SK-N-MC (cell line): ENCODE data around the gene MZT2B.
"Not testable (repeated sequence)": the region's sequence is repeated elsewhere in the genome, so short reads cannot be mapped to it uniquely, and the experiment has no call there.

Experiments used
- DNase-seq: peaks from one replicate; pipeline ENCODE4 v3.0.0-alpha.2; 2011; ENCODE audit warnings: low read depth, low spot score
- H3K27ac ChIP-seq: fragments of 200-600 bp; sonication (generic); 2 replicates; pipeline ENCODE4 v1.5.1; 2016; ENCODE audit warnings: mixed run types
- H3K36me3 ChIP-seq: fragments of 200-600 bp; sonication (generic); 2 replicates; pipeline ENCODE4 v1.6.1; 2017; ENCODE audit warnings: antibody characterized with exemption, low read length, mixed read lengths; ENCODE audit not compliant: insufficient read depth
- H3K4me3 ChIP-seq: fragments of 200-600 bp; sonication (generic); 2 replicates; pipeline ENCODE4 v1.5.1; 2016
- H3K9ac ChIP-seq: fragments of 200-600 bp; sonication (generic); 2 replicates; pipeline ENCODE4 v1.8.0; 2017; ENCODE audit warnings: mixed run types, mixed read lengths; ENCODE audit not compliant: insufficient read length
- H3K9me3 ChIP-seq: fragments of 200-600 bp; sonication (generic); 2 replicates; pipeline ENCODE4 v1.6.1; 2017; ENCODE audit warnings: low read depth, mild to moderate bottlenecking, antibody characterized with exemption, low read length, moderate library complexity, mixed read lengths
- EZH2 ChIP-seq: fragments of 200-600 bp; sonication (generic); IDR thresholded peaks from one replicate; pipeline ENCODE4 v1.6.1; 2017; ENCODE audit warnings: antibody characterized with exemption
- FOXP2 ChIP-seq: optimal IDR thresholded peaks from 2 replicates; pipeline ENCODE3; 2011; ENCODE audit warnings: mild to moderate bottlenecking, moderate library complexity; ENCODE audit not compliant: insufficient read depth; ENCODE audit errors: extremely low read length, control extremely low read depth
- POLR2AphosphoS5 ChIP-seq: IDR thresholded peaks from 2 replicates; pipeline ENCODE4 v1.6.1; 2012; ENCODE audit warnings: mild to moderate bottlenecking, low read depth, low read length, borderline replicate concordance

MZT2B gene

DNA sequence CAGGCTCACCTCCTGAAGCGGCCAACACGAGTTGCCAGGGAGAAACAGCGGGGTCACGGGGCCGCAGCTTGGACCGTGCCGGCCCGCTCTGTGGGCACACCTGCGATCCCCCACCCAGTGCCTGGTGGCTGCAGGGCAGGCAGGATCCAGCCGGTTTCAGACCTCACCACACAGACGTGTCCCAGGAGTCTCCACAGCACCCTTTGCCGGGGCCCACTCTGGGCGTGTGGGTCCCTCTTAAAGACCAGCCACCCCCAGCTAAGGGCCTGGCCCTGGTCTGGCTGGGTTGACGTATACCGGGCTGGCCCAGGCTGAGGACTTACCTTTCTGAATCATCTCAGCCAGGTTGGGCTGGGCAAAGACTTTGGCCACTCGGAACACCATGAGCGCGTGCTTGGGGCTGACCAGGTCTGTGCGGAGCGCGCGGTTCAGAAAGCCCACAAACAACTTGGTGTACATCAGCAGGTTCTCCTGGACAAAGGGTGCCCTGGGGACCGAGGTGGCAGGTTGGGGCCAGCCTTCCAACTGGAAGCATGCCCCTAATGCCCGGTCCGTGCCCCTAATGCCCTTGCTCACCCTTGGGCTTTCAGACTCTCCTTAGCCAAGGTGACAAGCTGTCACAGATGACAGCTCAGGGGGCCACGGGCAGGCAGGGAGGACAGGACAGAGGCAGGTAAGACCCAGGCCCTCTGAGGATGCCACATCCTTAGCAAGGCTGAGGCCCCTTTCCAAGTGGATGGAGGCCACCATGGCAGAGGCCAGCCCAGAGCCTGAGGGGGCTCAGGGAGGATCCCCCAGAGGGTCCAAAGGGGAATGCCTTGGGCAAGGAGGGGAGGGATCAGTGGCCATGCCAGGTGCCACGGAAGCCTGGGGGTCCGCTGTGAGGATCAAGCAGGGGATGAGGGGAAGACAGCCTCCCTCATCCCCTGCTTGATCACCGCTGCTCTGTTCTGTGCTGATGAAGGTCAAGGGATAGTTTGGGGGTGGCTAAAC, 27.0 kb upstream of the MZT2B start:
- Histone ChIP-seq H3K27ac (no peak overlapping the region), H3K4me3 (no peak overlapping the region), H3K36me3 (no peaks in the 10 kb centered on the region; the same call in 1 of the 2 replicates), H3K9me3 (no peaks in the 10 kb centered on the region), H3K9ac (no peak overlapping the region)
- TF ChIP-seq FOXP2 (no peak), POLR2AphosphoS5 (no peak), EZH2 (no peak)
- DNase-seq = no peak

GRCh38 chr2:130155956-130156623, 26.0 kb upstream of the MZT2B start:
- H3K36me3 ChIP-seq, DNase-seq, H3K9me3 ChIP-seq, H3K9ac ChIP-seq, H3K27ac ChIP-seq, H3K4me3 ChIP-seq: not testable (repeated sequence)

DNA sequence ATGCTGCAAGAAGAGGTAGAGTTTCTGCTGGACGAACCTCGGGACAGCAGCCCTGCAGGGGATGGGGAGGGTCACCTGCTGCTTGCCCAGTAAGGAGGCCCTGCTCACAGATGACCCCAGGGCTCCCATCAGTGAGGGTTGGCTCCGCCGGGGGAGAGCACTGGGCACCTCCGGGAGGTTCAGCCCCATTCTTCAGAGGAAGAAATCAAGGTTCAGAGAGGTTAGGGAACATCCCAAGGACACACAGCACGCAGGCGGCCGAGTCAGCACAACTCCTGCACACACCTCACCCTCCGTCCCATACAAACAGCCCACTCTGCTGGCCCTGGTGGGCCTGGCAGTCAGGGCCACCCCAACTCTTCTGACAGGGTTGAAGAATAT, 25.4 kb upstream of the MZT2B start:
- DNase-seq = no peak
- Histone ChIP-seq H3K27ac (no peak overlapping the region), H3K9ac (no peak overlapping the region), H3K36me3 (no peaks in the 10 kb centered on the region; the same call in 1 of the 2 replicates), H3K4me3 (no peak overlapping the region), H3K9me3 (no peaks in the 10 kb centered on the region)
- no peak for TF ChIP-seq FOXP2
- no peak for TF ChIP-seq POLR2AphosphoS5
- no peak for TF ChIP-seq EZH2

GRCh38 chr2:130157354-130157753, 24.7 kb upstream of the MZT2B start:
- not testable (repeated sequence) for H3K9ac ChIP-seq, H3K9me3 ChIP-seq, DNase-seq, H3K36me3 ChIP-seq, H3K4me3 ChIP-seq, H3K27ac ChIP-seq

GRCh38 chr2:130157825-130158514, 24.1 kb upstream of the MZT2B start:
- H3K27ac ChIP-seq = peak overlapping the region; percentile 31; the same call in 1 of the 2 replicates
- DNase-seq, H3K9ac ChIP-seq, H3K9me3 ChIP-seq, H3K36me3 ChIP-seq, H3K4me3 ChIP-seq: not testable (repeated sequence)

DNA sequence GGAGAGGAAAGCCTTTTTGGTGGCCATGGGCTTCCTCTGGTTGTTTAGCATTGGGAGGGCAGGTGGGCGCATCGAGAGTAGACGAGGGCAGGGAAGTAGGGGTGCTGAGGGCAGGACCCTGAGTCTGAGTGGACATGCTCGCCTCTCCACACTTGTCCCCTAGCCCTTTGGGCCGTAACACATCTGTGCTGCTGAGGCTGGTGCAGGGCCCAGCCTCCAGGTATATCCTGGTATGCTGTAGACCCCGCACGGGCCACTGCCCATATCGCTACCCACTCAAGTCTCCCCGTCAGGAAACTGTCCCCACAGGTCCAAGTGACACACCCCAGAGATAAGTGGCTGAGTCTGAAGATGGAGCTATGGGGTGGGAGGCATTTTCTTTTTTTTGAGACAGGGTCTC, 23.4 kb upstream of the MZT2B start:
- Histone ChIP-seq H3K9ac (no peak overlapping the region), H3K36me3 (peaks cover 5% of the 10 kb centered on the region; the same call in 1 of the 2 replicates), H3K27ac (no peak overlapping the region), H3K4me3 (no peak overlapping the region), H3K9me3 (no peaks in the 10 kb centered on the region)
- no peak for TF ChIP-seq FOXP2
- no peak for TF ChIP-seq EZH2
- TF ChIP-seq POLR2AphosphoS5 = no peak
- DNase-seq = no peak

DNA sequence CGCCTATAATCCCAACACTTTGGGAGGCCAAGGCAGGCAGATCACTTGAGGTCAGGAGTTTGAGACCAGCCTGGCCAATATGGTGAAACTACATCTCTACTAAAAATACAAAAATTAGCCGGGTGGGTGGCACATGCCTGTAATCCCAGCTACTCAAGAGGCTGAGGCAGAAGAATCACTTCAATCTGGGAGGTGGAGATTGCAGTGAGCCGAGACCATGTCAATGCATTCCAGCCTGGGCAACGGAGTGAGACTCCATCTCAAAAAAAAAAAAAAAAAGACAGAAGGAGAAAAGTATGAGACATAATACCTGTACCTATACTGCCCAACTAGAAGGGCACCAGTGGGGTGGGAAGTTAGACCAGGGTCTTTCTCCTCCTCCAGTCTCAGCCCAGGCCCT, 22.7 kb upstream of the MZT2B start:
- peaks cover 12% of the 10 kb centered on the region; the same call in 1 of the 2 replicates for H3K36me3 ChIP-seq
- H3K27ac ChIP-seq, H3K9me3 ChIP-seq, H3K9ac ChIP-seq, H3K4me3 ChIP-seq, DNase-seq: not testable (repeated sequence)

DNA sequence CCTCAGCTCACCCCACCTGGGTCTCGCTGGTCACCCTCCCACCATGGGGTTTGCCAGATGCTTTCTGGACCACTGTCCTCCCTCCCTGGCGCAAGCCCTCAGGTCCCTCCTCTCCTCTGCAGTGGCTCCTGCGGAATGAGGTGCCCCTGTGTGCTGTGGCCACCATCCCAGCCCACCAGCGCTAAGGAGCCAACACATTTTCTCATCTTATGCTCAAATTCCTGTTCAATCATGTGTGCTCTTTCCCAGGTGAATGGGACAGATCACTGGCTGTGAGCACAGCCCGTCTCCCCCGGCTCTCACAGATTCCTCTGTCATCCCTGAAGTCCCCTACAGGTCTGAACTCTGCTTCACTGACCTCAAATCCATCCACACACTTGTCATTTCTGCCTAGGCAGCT, 21.9 kb upstream of the MZT2B start:
- no peak overlapping the region for H3K27ac ChIP-seq
- H3K4me3 ChIP-seq = no peak overlapping the region
- H3K36me3 ChIP-seq = peaks cover 16% of the 10 kb centered on the region; the same call in 1 of the 2 replicates
- no peak for DNase-seq
- H3K9ac ChIP-seq = no peak overlapping the region
- TF ChIP-seq POLR2AphosphoS5 (no peak), FOXP2 (no peak), EZH2 (no peak)
- H3K9me3 ChIP-seq = no peaks in the 10 kb centered on the region

DNA sequence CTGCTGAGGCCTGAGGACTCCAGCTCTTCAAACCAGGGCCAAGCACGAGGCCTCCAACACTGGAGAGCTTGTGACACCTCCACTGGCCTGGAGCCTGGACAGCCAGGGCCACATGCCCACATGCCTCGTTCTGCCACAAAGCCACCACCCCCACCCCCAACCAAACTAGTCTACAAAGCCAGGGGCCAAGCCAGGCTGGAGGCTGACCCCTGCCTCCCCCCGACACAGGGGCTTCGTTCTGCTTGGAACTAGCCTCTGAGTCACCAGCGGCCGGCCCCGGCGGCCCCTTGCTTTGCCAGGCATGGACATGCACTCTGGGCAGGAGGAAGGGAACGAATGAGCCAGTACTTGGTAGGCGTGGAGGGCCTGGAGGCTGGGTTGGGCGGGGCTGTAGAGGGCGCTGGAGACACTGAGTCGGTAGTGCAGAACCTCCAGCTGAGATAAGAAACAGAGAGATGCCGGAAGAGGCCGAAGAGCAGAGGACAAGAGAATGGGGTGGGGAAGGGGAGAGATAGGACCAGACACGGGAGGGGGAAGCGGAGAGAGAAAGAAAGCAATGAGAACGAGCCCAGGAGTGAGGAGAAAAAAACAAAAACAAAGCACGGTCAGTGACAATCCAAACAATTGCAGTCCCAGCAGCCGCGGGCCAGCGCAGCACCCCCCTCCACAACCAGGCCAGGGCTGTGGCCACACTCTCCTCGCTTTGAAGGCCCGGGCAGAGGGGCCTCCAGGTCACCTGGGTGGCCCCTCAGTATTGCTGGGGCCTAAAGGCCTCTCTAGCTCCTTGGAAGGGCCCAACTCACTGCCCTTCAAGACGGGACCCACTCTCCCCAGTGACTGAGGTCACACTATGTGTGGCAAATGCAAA, 21.0 kb upstream of the MZT2B start:
- H3K4me3 ChIP-seq, DNase-seq, H3K9me3 ChIP-seq, H3K9ac ChIP-seq, H3K27ac ChIP-seq: not testable (repeated sequence)
- peaks cover 23% of the 10 kb centered on the region for H3K36me3 ChIP-seq

- not testable (repeated sequence) for H3K9me3 ChIP-seq, H3K27ac ChIP-seq, H3K4me3 ChIP-seq, DNase-seq, H3K9ac ChIP-seq
- peaks cover 35% of the 10 kb centered on the region for H3K36me3 ChIP-seq
Observed at GRCh38 chr2:130162486-130162885, 19.6 kb upstream of the MZT2B start.
